Measurements from ENCODE around the gene NEAT1. TPM values are rescaled to one million over a fixed set of nuclear protein-coding genes. Genes with fewer than 3 reads are reported as not detected.

NEAT1 gene
- total and polyA plus RNA-seq, 2 of the 8 experiments (the other 6 are each of a cell fraction or from before 2014, with no cell fraction given), result 2.4 to 10.7 TPM

GRCh38 chr11:65489035-65489705, 66.6 kb downstream of the NEAT1 start (continued):
- TF ChIP-seq MAFK (IDR thresholded peaks at IDR 0.05; ENCODE audit: low read depth, low read length) (no peak), SP4 (IDR thresholded peaks at IDR 0.05; ENCODE audit: low read length) (no peak), YY1 (IDR thresholded peaks at IDR 0.05; ENCODE audit: low read depth, low read length) (0 out of 2 replicates have a peak, but pooled peaks have one; percentile 45), ATF3 (IDR thresholded peaks at IDR 0.05; ENCODE audit: insufficient read depth, low read depth, low read length) (no peak), ATF2 (IDR thresholded peaks at IDR 0.05; ENCODE audit: low read length) (no peak), POU5F1 (IDR thresholded peaks at IDR 0.05; ENCODE audit: low read depth, low read length) (no peak), GTF2F1 (IDR thresholded peaks at IDR 0.05; ENCODE audit: borderline replicate concordance, low read depth, low read length) (no peak), RFX5 (IDR thresholded peaks at IDR 0.05; ENCODE audit: borderline replicate concordance, low read depth, low read length) (no peak), NANOG (IDR thresholded peaks at IDR 0.05; ENCODE audit: insufficient read depth, low read depth, low read length, poor library complexity, severe bottlenecking) (peak; percentile 35), RXRA (IDR thresholded peaks at IDR 0.05; ENCODE audit: insufficient read depth, low read depth, low read length) (no peak), MAX (IDR thresholded peaks at IDR 0.05) (0 out of 2 replicates have a peak, but pooled peaks have one; percentile 4), SIN3A (conservative IDR thresholded peaks at IDR 0.05 in 1 of 2, IDR thresholded peaks at IDR 0.05 in 1 of 2; ENCODE audit: low read depth in 1 of 2, low read length in 2 of 2) (peak in 1 of 2 experiments; percentile 73; a peak in 1 of 4 replicates), CREB1 (IDR thresholded peaks at IDR 0.05) (no peak), USF2 (IDR thresholded peaks at IDR 0.05; ENCODE audit: low read length) (peak; percentile 27; the same call in 1 of the 2 replicates), BACH1 (IDR thresholded peaks at IDR 0.05; ENCODE audit: low read length) (no peak), POLR2AphosphoS5 (IDR thresholded peaks at IDR 0.05; ENCODE audit: low read depth, low read length) (peak; percentile 28; the same call in 1 of the 2 replicates), TBP (IDR thresholded peaks at IDR 0.05; ENCODE audit: low read depth, low read length) (no peak), POLR2A (IDR thresholded peaks at IDR 0.05; ENCODE audit: control extremely low read depth in 1 of 2, low read depth in 2 of 2, low read length in 2 of 2) (peak in 1 of 2 experiments; percentile 54; a peak in 1 of 3 replicates)

Measured in H1 (cell line).